ENCODE data around the gene ATP2C1.

ATP2C1 gene

GRCh38 chr3:130893376-130894129 lies at the start of gene ATP2C1:
ATP2C1 (plus strand) TSS chr3:130894084; CDS start chr3:130894770, 686 bp downstream.
- in situ Hi-C loops (cut with MboI; ENCODE audit: low sequenced_read_pairs, unreplicated experiment) = loop anchor here (5.0 kb wide), 1 partner anchor 131 kb away; no protein-coding TSS in a partner anchor
- DNase-seq (ENCODE audit: low spot score) = peak; percentile 95
- no peak for TF ChIP-seq CTCF (IDR thresholded peaks at IDR 0.05; ENCODE audit: borderline replicate concordance, control extremely low read depth, extremely low read depth, insufficient read depth, missing control alignments)

GRCh38 chr3:130844462-130844861 lies 49.4 kb upstream of the ATP2C1 start:
- no peak for DNase-seq (ENCODE audit: low spot score)
- in situ Hi-C loops (cut with MboI; ENCODE audit: low sequenced_read_pairs, unreplicated experiment) = no loop called here
- no peak for TF ChIP-seq CTCF (IDR thresholded peaks at IDR 0.05; ENCODE audit: borderline replicate concordance, control extremely low read depth, extremely low read depth, insufficient read depth, missing control alignments)

GRCh38 chr3:130846181-130846580 lies 47.7 kb upstream of the ATP2C1 start:
- in situ Hi-C loops (cut with MboI; ENCODE audit: low sequenced_read_pairs, unreplicated experiment) = no loop called here
- DNase-seq (ENCODE audit: low spot score) = no peak
- TF ChIP-seq CTCF (IDR thresholded peaks at IDR 0.05; ENCODE audit: borderline replicate concordance, control extremely low read depth, extremely low read depth, insufficient read depth, missing control alignments) = no peak

- no peak for DNase-seq (ENCODE audit: low spot score)
- in situ Hi-C loops (cut with MboI; ENCODE audit: low sequenced_read_pairs, unreplicated experiment) = no loop called here
- TF ChIP-seq CTCF (IDR thresholded peaks at IDR 0.05; ENCODE audit: borderline replicate concordance, control extremely low read depth, extremely low read depth, insufficient read depth, missing control alignments) = no peak
Observed at GRCh38 chr3:130849091-130849552, 44.8 kb upstream of the ATP2C1 start.

GRCh38 chr3:130850044-130850797 lies 43.7 kb upstream of the ATP2C1 start:
- peak; percentile 50 for DNase-seq (ENCODE audit: low spot score)
- in situ Hi-C loops (cut with MboI; ENCODE audit: low sequenced_read_pairs, unreplicated experiment) = no loop called here
- TF ChIP-seq CTCF (IDR thresholded peaks at IDR 0.05; ENCODE audit: borderline replicate concordance, control extremely low read depth, extremely low read depth, insufficient read depth, missing control alignments) = no peak

GRCh38 chr3:130850843-130851242 lies 43.0 kb upstream of the ATP2C1 start:
- TF ChIP-seq CTCF (IDR thresholded peaks at IDR 0.05; ENCODE audit: borderline replicate concordance, control extremely low read depth, extremely low read depth, insufficient read depth, missing control alignments) = no peak
- no peak for DNase-seq (ENCODE audit: low spot score)
- in situ Hi-C loops (cut with MboI; ENCODE audit: low sequenced_read_pairs, unreplicated experiment) = no loop called here
